K562 (cell line): Measurements from ENCODE around the gene KLHL25. TPM values are rescaled to one million over a fixed set of nuclear protein-coding genes. Genes with fewer than 3 reads are reported as not detected.
"Not testable (repeated sequence)": the region's sequence is repeated elsewhere in the genome, so short reads cannot be mapped to it uniquely, and the experiment has no call there.

Experiments used
- ATAC-seq: fragments of 200-7000 bp; cut with Tn5 transposase; 3 replicates; pipeline ENCODE4 v1.9.1; 2020; ENCODE audit warnings: moderate library complexity
- BruUV-seq: library from RNA; stranded (reverse); fragments of 400-500 nt; replicated peaks from 2 replicates; lab custom pipeline; 2021; lab: Mats Ljungman, UMichigan
- CTCF ChIA-PET: fragments of 300-600 bp; formaldehyde crosslinking; extraction: SDS; loops from one replicate; lab custom pipeline; 2021; ENCODE audit warnings: low intra/inter-chr PET ratio; lab: Yijun Ruan, JAX
- POLR2A ChIA-PET: fragments of 300-600, 350-650 bp; sonication (Branson Sonifier 250); formaldehyde crosslinking; extraction: SDS; loops from one replicate; lab custom pipeline; 2021; ENCODE audit warnings: antibody characterized with exemption, inconsistent platforms; lab: Yijun Ruan, JAX
- DNase-seq, 4 experiments: peaks; one replicate each; pipeline versions ENCODE4 v3.0.0 to v3.0.0-alpha.2; 2011 to 2018; ENCODE audit warnings: low spot score in 3 of 4, mixed read lengths in 3 of 4; ENCODE audit errors: extremely low read depth in 1 of 4
- FAIRE-seq: peaks from 2 replicates; lab custom pipeline; 2011; peaks lifted over from hg19 to GRCh38; lab: Jason Lieb, UNC
- H2AFZ ChIP-seq: 2 replicates; pipeline ENCODE4 v1.6.0; 2011; ENCODE audit warnings: low read depth, low read length, control low read depth, inconsistent platforms
- H3K27ac ChIP-seq: fragments of 200-600 bp; 3 replicates; pipeline ENCODE4 v1.8.0; 2011; ENCODE audit warnings: low read depth, mild to moderate bottlenecking, control low read depth, inconsistent platforms, low read length, moderate library complexity, mixed read lengths; ENCODE audit errors: extremely low read depth
- H3K27me3 ChIP-seq, 2 experiments: fragments of 300-600 bp in 1 of 2; 2 replicates in 1 of 2; 3 replicates in 1 of 2; pipeline versions ENCODE4 v1.6.0 to v1.8.0; 2011; ENCODE audit warnings: inconsistent platforms in 2 of 2, low read length in 2 of 2, mild to moderate bottlenecking in 1 of 2, mixed read lengths in 1 of 2, moderate library complexity in 1 of 2; ENCODE audit not compliant: control insufficient read depth in 2 of 2, insufficient read depth in 2 of 2
- H3K36me3 ChIP-seq: fragments of 300-600 bp; 3 replicates; pipeline ENCODE4 v1.8.0; 2011; ENCODE audit warnings: mild to moderate bottlenecking, low read length, inconsistent platforms; ENCODE audit not compliant: control insufficient read depth, insufficient read depth
- H3K4me1 ChIP-seq, 2 experiments: fragments of 200-600 bp in 1 of 2; replicated peaks in 1 of 2; 2 replicates in 1 of 2; 3 replicates in 1 of 2; pipeline versions ENCODE4 v1.5.1 to v1.8.0; 2011; ENCODE audit warnings: inconsistent platforms in 2 of 2, low read length in 2 of 2, mild to moderate bottlenecking in 1 of 2, mixed read lengths in 1 of 2, moderate library complexity in 1 of 2; ENCODE audit not compliant: control insufficient read depth in 2 of 2, insufficient read depth in 2 of 2
- H3K4me2 ChIP-seq: 2 replicates; pipeline ENCODE4 v1.6.1; 2011; ENCODE audit warnings: low read length, control low read depth, inconsistent platforms, mixed read lengths; ENCODE audit not compliant: insufficient read depth
- H3K4me3 ChIP-seq: fragments of 200-600 bp; sonication (generic), shearing (Covaris generic); 2 replicates; pipeline ENCODE4 v1.5.1; 2016; ENCODE audit warnings: control low read depth, inconsistent platforms
- H3K79me2 ChIP-seq: fragments of 200-600 bp; 3 replicates; pipeline ENCODE4 v1.8.0; 2011; ENCODE audit warnings: low read length, inconsistent platforms; ENCODE audit not compliant: control insufficient read depth, insufficient read depth
- H3K9ac ChIP-seq, 2 experiments: 2 replicates each; pipeline versions ENCODE4 v1.6.0 to v1.6.1; 2011; ENCODE audit warnings: low read depth in 2 of 2, low read length in 2 of 2, control low read depth in 1 of 2, inconsistent platforms in 1 of 2, mild to moderate bottlenecking in 1 of 2, mixed read lengths in 1 of 2; ENCODE audit not compliant: insufficient read depth in 1 of 2
- H3K9me1 ChIP-seq: one replicate; pipeline ENCODE4 v1.6.0; 2011; ENCODE audit warnings: inconsistent platforms, mild to moderate bottlenecking, low read length, moderate library complexity; ENCODE audit not compliant: control insufficient read depth, insufficient read depth
- H3K9me3 ChIP-seq: replicated peaks from 2 replicates; pipeline ENCODE4 v1.5.1; 2011; ENCODE audit warnings: low read depth, low read length, inconsistent platforms; ENCODE audit not compliant: control insufficient read depth, insufficient read depth
- H4K20me1 ChIP-seq: replicated peaks from 2 replicates; pipeline ENCODE4 v1.6.1; 2011; ENCODE audit warnings: low read length, inconsistent platforms, mixed read lengths; ENCODE audit not compliant: control insufficient read depth, insufficient read depth
- EHMT2 ChIP-seq: fragments of 450-650 bp; IDR thresholded peaks from 2 replicates; pipeline ENCODE4 v1.6.1; 2018; ENCODE audit warnings: antibody characterized with exemption
- HDAC2 ChIP-seq: fragments of 450-650 bp; IDR thresholded peaks from 2 replicates; pipeline ENCODE4 v1.6.1; 2016; ENCODE audit warnings: mild to moderate bottlenecking
- WGBS: fragments of 100-300 bp; shearing (Covaris generic); methylation state at CpG from one replicate; pipeline ENCODE4 v1.1.6; 2016; ENCODE audit warnings: low coverage, mixed read lengths; ENCODE audit not compliant: insufficient coverage; ENCODE audit errors: missing lambda C conversion rate; 5-methylcytosine and 5-hydroxymethylcytosine counted together
- in situ Hi-C: fragments of 300-500 bp; cut with MboI; formaldehyde crosslinking; loops from 4 replicates; pipeline ENCODE4 v1.15.0; 2018; ENCODE audit warnings: inconsistent platforms, mixed read lengths
- intact Hi-C: fragments of 100-400 bp; cut with micrococcal nuclease; formaldehyde crosslinking; loops from 2 replicates; pipeline ENCODE4 v1.14.2; 2022
- polyA plus RNA-seq, 8 experiments: library from polyadenylated mRNA; depleted of rRNA in 4 of 8; stranded (reverse) in 5 of 8; unstranded in 3 of 8; fragments of >200 nt; fragmentation: Nextera tagmentation in 2 of 8; fragmentation: Illumina TruSeq in 1 of 8; extraction: Ambion mirVana in 2 of 8; extraction: Trizol in 1 of 8; gene quantifications; 2 replicates each; pipeline versions ENCODE4 v1.2.1 to v1.2.3, GENCODE V29; 2011 to 2014; ENCODE audit warnings: inconsistent platforms in 1 of 8, missing spikeins in 1 of 8
- total RNA-seq, 7 experiments: library from RNA; depleted of rRNA in 6 of 7; stranded (reverse); fragments of >200 nt in 6 of 7; fragmentation: Illumina TruSeq in 2 of 7; extraction: Trizol in 2 of 7; gene quantifications; 2 replicates each; pipeline versions ENCODE4 v1.2.1 to v1.2.3, GENCODE V29; 2011 to 2021; ENCODE audit warnings: low replicate concordance in 1 of 7
- TF ChIP-seq, protein P1 (sequence below), 3 experiments: IDR thresholded peaks in 2 of 3; conservative IDR thresholded peaks in 1 of 3; 2 replicates each; pipeline ENCODE4 v1.5.1; 2011 to 2012; ENCODE audit warnings: low read length in 3 of 3, mild to moderate bottlenecking in 3 of 3, control low read depth in 2 of 3, improper control_type of control experiment in 1 of 3, inconsistent platforms in 1 of 3, low read depth in 1 of 3, mixed read lengths in 1 of 3, moderate library complexity in 1 of 3; ENCODE audit not compliant: insufficient read depth in 2 of 3

KLHL25 gene
- total and polyA plus RNA-seq, 9 of the 15 experiments (the other 6 are each of a cell fraction or from before 2014, with no cell fraction given): 0.04 to 0.14 (median 0.10) TPM; not detected in 3

DNA sequence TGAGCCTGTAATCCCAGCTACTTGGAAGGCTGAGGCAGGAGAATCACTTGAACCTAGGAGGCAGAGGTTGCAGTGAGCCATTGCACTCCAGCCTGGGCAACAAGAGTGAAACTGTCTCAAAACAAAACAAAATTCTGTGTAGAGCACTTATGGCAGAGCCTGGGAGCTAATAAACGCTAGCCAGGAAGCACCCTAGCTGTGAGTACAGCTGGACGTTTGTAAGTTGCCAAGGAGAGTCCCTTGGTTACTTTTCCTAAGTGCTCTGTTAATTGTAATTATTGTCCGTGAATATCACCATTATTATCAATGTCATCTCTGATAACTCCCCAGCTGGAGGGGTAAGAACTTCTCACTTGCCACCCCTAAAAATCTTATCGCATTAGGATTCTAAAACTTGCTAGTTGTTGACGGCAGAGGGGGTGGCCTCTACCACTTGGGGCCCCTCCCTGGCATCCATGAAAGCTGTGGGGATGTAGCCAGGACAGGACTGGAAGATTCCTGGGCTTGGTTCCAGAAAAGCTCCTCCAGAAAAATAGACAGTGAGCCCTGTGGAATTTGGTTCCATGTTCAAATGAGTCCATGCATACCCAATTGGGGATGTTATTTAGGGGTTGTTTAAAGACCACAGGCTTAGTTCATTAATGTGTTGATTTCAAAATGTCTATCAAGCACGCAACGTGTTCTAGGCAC is 9.9 kb upstream of the KLHL25 start:
- no peaks in the 10 kb centered on the region for H4K20me1 ChIP-seq
- H3K4me1 ChIP-seq: no peaks in the 10 kb centered on the region
- FAIRE-seq (no peak), DNase-seq (no peak), ATAC-seq (no peak)
- ChIA-PET POLR2A (interaction anchor here (0.7 kb wide), 1 partner anchor 9 kb away, joined by 4 read pairs; no protein-coding TSS in a partner anchor), CTCF (no interaction called here)
- H3K9ac ChIP-seq: no peak overlapping the region
- no peaks in the 10 kb centered on the region; a peak in 1 of 5 replicates for H3K27me3 ChIP-seq
- in situ Hi-C loops (no loop called here), intact Hi-C loops (no loop called here)
- H3K27ac ChIP-seq: no peak overlapping the region
- no peak overlapping the region for H3K4me3 ChIP-seq
- no TSS peak for BruUV-seq
- H3K9me1 ChIP-seq: no peaks in the 10 kb centered on the region
- 3% methylated on average over 7 of the region's 7 CpGs for WGBS
- no peak overlapping the region for H2AFZ ChIP-seq
- H3K9me3 ChIP-seq: no peaks in the 10 kb centered on the region
- no peaks in the 10 kb centered on the region for H3K79me2 ChIP-seq
- no peaks in the 10 kb centered on the region for H3K36me3 ChIP-seq
- no peak overlapping the region for H3K4me2 ChIP-seq
- no peak for TF ChIP-seq HDAC2
- TF ChIP-seq EHMT2: no peak

DNA sequence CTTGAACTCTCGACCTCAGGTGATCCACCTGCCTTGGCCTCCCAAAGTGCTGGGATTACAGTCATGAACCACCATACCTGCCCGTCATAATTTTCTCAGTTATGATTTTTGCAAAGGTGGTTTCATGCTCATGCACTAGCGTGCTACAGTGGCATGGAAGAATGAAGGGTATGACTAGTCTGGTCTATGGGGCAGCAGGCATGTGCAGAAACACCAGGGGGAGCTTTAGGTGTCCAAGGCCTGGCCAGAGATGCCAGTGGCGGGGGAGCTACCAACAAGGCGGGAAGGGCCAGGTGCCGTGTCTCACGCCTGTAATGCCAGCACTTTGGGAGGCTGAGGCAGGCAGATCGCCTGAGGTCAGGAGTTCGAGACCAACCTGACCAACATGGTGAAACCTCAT is 7.9 kb upstream of the KLHL25 start:
- H2AFZ ChIP-seq, H3K4me3 ChIP-seq, H4K20me1 ChIP-seq, DNase-seq, ATAC-seq, POLR2A ChIA-PET, in situ Hi-C loops, H3K4me1 ChIP-seq, H3K9ac ChIP-seq, H3K36me3 ChIP-seq, H3K79me2 ChIP-seq, CTCF ChIA-PET, H3K9me1 ChIP-seq, H3K27me3 ChIP-seq, BruUV-seq, H3K4me2 ChIP-seq, H3K27ac ChIP-seq, H3K9me3 ChIP-seq, intact Hi-C loops, FAIRE-seq: not testable (repeated sequence)
- WGBS: 0% methylated on average over 9 of the region's 9 CpGs
- TF ChIP-seq, protein P1, sequence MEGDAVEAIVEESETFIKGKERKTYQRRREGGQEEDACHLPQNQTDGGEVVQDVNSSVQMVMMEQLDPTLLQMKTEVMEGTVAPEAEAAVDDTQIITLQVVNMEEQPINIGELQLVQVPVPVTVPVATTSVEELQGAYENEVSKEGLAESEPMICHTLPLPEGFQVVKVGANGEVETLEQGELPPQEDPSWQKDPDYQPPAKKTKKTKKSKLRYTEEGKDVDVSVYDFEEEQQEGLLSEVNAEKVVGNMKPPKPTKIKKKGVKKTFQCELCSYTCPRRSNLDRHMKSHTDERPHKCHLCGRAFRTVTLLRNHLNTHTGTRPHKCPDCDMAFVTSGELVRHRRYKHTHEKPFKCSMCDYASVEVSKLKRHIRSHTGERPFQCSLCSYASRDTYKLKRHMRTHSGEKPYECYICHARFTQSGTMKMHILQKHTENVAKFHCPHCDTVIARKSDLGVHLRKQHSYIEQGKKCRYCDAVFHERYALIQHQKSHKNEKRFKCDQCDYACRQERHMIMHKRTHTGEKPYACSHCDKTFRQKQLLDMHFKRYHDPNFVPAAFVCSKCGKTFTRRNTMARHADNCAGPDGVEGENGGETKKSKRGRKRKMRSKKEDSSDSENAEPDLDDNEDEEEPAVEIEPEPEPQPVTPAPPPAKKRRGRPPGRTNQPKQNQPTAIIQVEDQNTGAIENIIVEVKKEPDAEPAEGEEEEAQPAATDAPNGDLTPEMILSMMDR (IDR thresholded peaks at IDR 0.05 in 2 of 3, conservative IDR thresholded peaks at IDR 0.05 in 1 of 3; ENCODE audit: insufficient read depth in 2 of 3, low read depth in 1 of 3, low read length in 3 of 3): 0 out of 6 replicates have a peak, but pooled peaks of 1 of the 3 experiments have one; percentile 4
